SK-N-SH (cell line): ENCODE results near the gene VGF. TPM values are rescaled to one million over a fixed set of nuclear protein-coding genes. Genes with fewer than 3 reads are reported as not detected.

ENCODE experiments used
- CTCF ChIA-PET: fragments of 300-600, 350-600 bp; formaldehyde crosslinking; extraction: SDS; loops from one replicate; lab custom pipeline; 2021; lab: Yijun Ruan, JAX
- POLR2A ChIA-PET: fragments of 350-600 bp; sonication (Branson Sonifier 250); formaldehyde crosslinking; extraction: SDS; loops from one replicate; lab custom pipeline; 2020; ENCODE audit warnings: antibody characterized with exemption, inconsistent platforms; lab: Yijun Ruan, JAX
- DNase-seq: peaks from one replicate; pipeline ENCODE4 v3.0.0; 2012
- H2AFZ ChIP-seq: fragments of 200-600 bp; sonication (generic); 2 replicates; pipeline ENCODE4 v1.8.1; 2016; ENCODE audit warnings: antibody characterized with exemption, mild to moderate bottlenecking, low read depth
- H3F3A ChIP-seq: fragments of 200-600 bp; sonication (generic); replicated peaks from 2 replicates; pipeline ENCODE3; 2016; ENCODE audit warnings: antibody characterized with exemption, mild to moderate bottlenecking; ENCODE audit not compliant: insufficient read depth
- H3K27ac ChIP-seq, 2 experiments: fragments of 200-500 bp in 1 of 2; fragments of 200-600 bp in 1 of 2; sonication (Bioruptor generic) in 1 of 2; sonication (generic), shearing (Covaris generic) in 1 of 2; 2 replicates each; pipeline versions ENCODE4 v1.5.1 to v1.6.1; 2014 to 2016; ENCODE audit warnings: low read depth in 2 of 2, inconsistent platforms in 1 of 2, low read length in 1 of 2, mild to moderate bottlenecking in 1 of 2, mixed read lengths in 1 of 2
- H3K27me3 ChIP-seq: fragments of 200-600 bp; sonication (generic), shearing (Covaris generic); 2 replicates; pipeline ENCODE4 v1.6.1; 2016; ENCODE audit warnings: mixed run types; ENCODE audit not compliant: insufficient read depth
- H3K36me3 ChIP-seq, 2 experiments: fragments of 200-500 bp in 1 of 2; fragments of 200-600 bp in 1 of 2; sonication (Bioruptor generic) in 1 of 2; sonication (generic) in 1 of 2; replicated peaks in 1 of 2; 2 replicates each; pipeline versions ENCODE3 to v1.5.1; 2014 to 2016; ENCODE audit warnings: low read length in 1 of 2, mild to moderate bottlenecking in 1 of 2; ENCODE audit not compliant: insufficient read depth in 2 of 2, control insufficient read depth in 1 of 2
- H3K4me1 ChIP-seq, 2 experiments: fragments of 200-500 bp in 1 of 2; fragments of 200-600 bp in 1 of 2; sonication (Bioruptor generic) in 1 of 2; sonication (generic), shearing (Covaris generic) in 1 of 2; 2 replicates each; pipeline versions ENCODE4 v1.5.1 to v1.6.1; 2014 to 2016; ENCODE audit warnings: low read depth in 1 of 2, low read length in 1 of 2, mixed run types in 1 of 2; ENCODE audit not compliant: insufficient read depth in 2 of 2, control insufficient read depth in 1 of 2
- H3K4me2 ChIP-seq: fragments of 200-600 bp; sonication (generic), shearing (Covaris generic); 2 replicates; pipeline ENCODE4 v1.6.1; 2017; ENCODE audit warnings: mixed run types
- H3K4me3 ChIP-seq, 2 experiments: fragments of 200-500 bp in 1 of 2; fragments of 200-600 bp in 1 of 2; sonication (Bioruptor generic) in 1 of 2; sonication (generic), shearing (Covaris generic) in 1 of 2; 2 replicates each; pipeline versions ENCODE4 v1.5.1 to v1.8.1; 2014 to 2016; ENCODE audit warnings: low read depth in 2 of 2, inconsistent platforms in 1 of 2, low read length in 1 of 2, mild to moderate bottlenecking in 1 of 2, mixed read lengths in 1 of 2, moderate library complexity in 1 of 2
- H3K79me2 ChIP-seq: fragments of 200-600 bp; sonication (generic); 2 replicates; pipeline ENCODE4 v1.8.1; 2017; ENCODE audit warnings: mild to moderate bottlenecking; ENCODE audit not compliant: insufficient read depth
- H3K9ac ChIP-seq: fragments of 200-600 bp; sonication (generic); 2 replicates; pipeline ENCODE4 v1.6.1; 2017; ENCODE audit warnings: mixed run types
- H3K9me2 ChIP-seq: fragments of 200-600 bp; sonication (generic); 2 replicates; pipeline ENCODE4 v1.6.1; 2017; ENCODE audit warnings: mixed run types
- H3K9me3 ChIP-seq: fragments of 200-600 bp; sonication (generic); 2 replicates; pipeline ENCODE4 v1.6.1; 2017; ENCODE audit warnings: mixed run types, mild to moderate bottlenecking, moderate library complexity
- H4K20me1 ChIP-seq: fragments of 200-600 bp; sonication (generic); 2 replicates; pipeline ENCODE4 v1.6.1; 2017; ENCODE audit warnings: mild to moderate bottlenecking, mixed run types; ENCODE audit not compliant: insufficient read depth
- EP300 ChIP-seq, 2 experiments: IDR thresholded peaks; 2 replicates each; pipeline versions ENCODE4 v1.4.0 to v1.6.1; 2012; ENCODE audit warnings: borderline replicate concordance in 1 of 2, low read depth in 1 of 2, low read length in 1 of 2
- EZH2phosphoT487 ChIP-seq: fragments of 200-600 bp; sonication (generic); IDR thresholded peaks from 2 replicates; pipeline ENCODE4 v1.6.1; 2017; ENCODE audit warnings: low read depth, mixed run types, mild to moderate bottlenecking, antibody characterized with exemption, moderate library complexity, borderline replicate concordance
- FOSL2 ChIP-seq: IDR thresholded peaks from 2 replicates; pipeline ENCODE4 v1.4.0; 2012; ENCODE audit warnings: low read depth, mild to moderate bottlenecking, moderate library complexity, borderline replicate concordance
- JUND ChIP-seq: IDR thresholded peaks from 2 replicates; pipeline ENCODE4 v1.4.0; 2012
- MAX ChIP-seq: IDR thresholded peaks from 2 replicates; pipeline ENCODE4 v1.4.0; 2012; ENCODE audit warnings: low read depth
- MXI1 ChIP-seq: IDR thresholded peaks from 2 replicates; pipeline ENCODE4 v1.6.1; 2012; ENCODE audit warnings: mild to moderate bottlenecking, low read depth, low read length, improper control_type of control experiment
- POLR2AphosphoS5 ChIP-seq: IDR thresholded peaks from 2 replicates; pipeline ENCODE4 v1.6.1; 2012; ENCODE audit warnings: low read depth, low read length
- RCOR1 ChIP-seq: fragments of 150-350 bp; IDR thresholded peaks from 2 replicates; pipeline ENCODE4 v1.6.1; 2017; ENCODE audit warnings: antibody characterized with exemption, low read length
- SIN3A ChIP-seq: IDR thresholded peaks from 2 replicates; pipeline ENCODE4 v1.6.1; 2012; ENCODE audit warnings: low read depth, mild to moderate bottlenecking, low read length, moderate library complexity, borderline replicate concordance
- TCF12 ChIP-seq: IDR thresholded peaks from 2 replicates; pipeline ENCODE4 v1.4.0; 2012
- USF2 ChIP-seq: fragments of 150-350 bp; IDR thresholded peaks from 2 replicates; pipeline ENCODE4 v1.6.1; 2017; ENCODE audit warnings: antibody characterized with exemption, low read length, low read depth, borderline replicate concordance
- WGBS: methylation state at CpG from one replicate; pipeline ENCODE4 v1.1.6; 2017; ENCODE audit warnings: low lambda C conversion rate; 5-methylcytosine and 5-hydroxymethylcytosine counted together
- polyA plus RNA-seq, 3 experiments: library from polyadenylated mRNA; depleted of rRNA; stranded (reverse); fragments of >200 nt; gene quantifications; 2 replicates each; pipeline ENCODE4 v1.2.3, GENCODE V29; 2012

Gene VGF
- polyA plus RNA-seq, 1 of the 3 experiments (the other 2 are of a cell fraction) = 54.3 TPM

- Histone ChIP-seq H3K4me3 (no peak overlapping the region), H3K9me2 (no peaks in the 10 kb centered on the region), H3K27ac (peak overlapping the region in 1 of 2 experiments; percentile 37; a peak in 2 of 4 replicates), H3K27me3 (peaks cover 6% of the 10 kb centered on the region; the same call in 1 of the 2 replicates), H4K20me1 (no peaks in the 10 kb centered on the region), H3K79me2 (no peaks in the 10 kb centered on the region), H3F3A (peaks cover 16% of the 10 kb centered on the region), H3K9me3 (no peaks in the 10 kb centered on the region), H3K9ac (no peak overlapping the region), H2AFZ (no peak overlapping the region), H3K4me1 (peaks cover 0 to 8% of the 10 kb centered on the region in 2 experiments; a peak in 1 of 4 replicates), H3K36me3 (no peaks in the 10 kb centered on the region), H3K4me2 (no peak overlapping the region; the same call in 1 of the 2 replicates)
- DNase-seq = no peak
- WGBS = 51% methylated on average over 5 of the region's 5 CpGs
- ChIA-PET POLR2A (interaction anchor here (0.6 kb wide), 1 partner anchor 727 kb away, joined by 4 read pairs; no protein-coding TSS in a partner anchor), CTCF (interaction anchor here (0.7 to 7.2 kb wide), 9 partner anchors 9 to 132 kb away, joined by 3 to 51 read pairs (median 4); partner anchors contain the start of genes AP1S1 and VGF)
- TF ChIP-seq MAX (peak; percentile 66), POLR2AphosphoS5 (0 out of 2 replicates have a peak, but pooled peaks have one; percentile 20), TCF12 (no peak), FOSL2 (peak; percentile 79)
Observed at GRCh38 chr7:101185258-101185839, 20.0 kb upstream of the VGF start.

- WGBS = 42% methylated on average over 13 of the region's 56 CpGs
- Histone ChIP-seq H3K4me3 (peak within 1 kb of the TSS; percentile 48 to 49; a peak in 3 of 4 replicates), H2AFZ (peak within 1 kb of the TSS; percentile 67; the same call in 1 of the 2 replicates), H3K9me2 (no peaks in the 10 kb centered on the region), H3K27ac (peak within 1 kb of the TSS in 1 of 2 experiments; percentile 28; a peak in 1 of 4 replicates), H3K27me3 (peaks cover 28% of the 10 kb centered on the region), H3F3A (peaks cover 9% of the 10 kb centered on the region), H3K79me2 (no peaks in the 10 kb centered on the region), H3K9me3 (no peaks in the 10 kb centered on the region), H3K4me2 (peak within 1 kb of the TSS; percentile 72), H4K20me1 (no peaks in the 10 kb centered on the region), H3K36me3 (no peaks in the 10 kb centered on the region), H3K4me1 (peaks cover 0 to 16% of the 10 kb centered on the region in 2 experiments; a peak in 1 of 4 replicates), H3K9ac (no peak within 1 kb of the TSS)
- TF ChIP-seq EZH2phosphoT487 (peak; percentile 55; the same call in 1 of the 2 replicates), POLR2AphosphoS5 (no peak), FOSL2 (no peak), USF2 (no peak), JUND (no peak), MXI1 (peak; percentile 84), RCOR1 (no peak), EP300 (IDR thresholded peaks at IDR 0.05; ENCODE audit: borderline replicate concordance in 1 of 2, low read depth in 1 of 2, low read length in 1 of 2) (no peak), SIN3A (no peak)
- CTCF ChIA-PET = interaction anchor here (0.7 to 5.4 kb wide), 11 partner anchors 9 to 102 kb away, joined by 3 to 52 read pairs (median 5); partner anchors contain the start of genes FIS1 and VGF
- POLR2A ChIA-PET = interaction anchor here (0.5 to 1.7 kb wide), 7 partner anchors 9 to 36 kb away, joined by 3 to 9 read pairs (median 5); partner anchors contain the start of gene VGF
- peak; percentile 89 for DNase-seq
Observed at GRCh38 chr7:101180130-101180755, 14.9 kb upstream of the VGF start, which contains the start of gene NAT16. NAT16 (minus strand) TSS chr7:101180293; CDS start chr7:101174807, 5,486 bp downstream.
